Hematopoietic multipotent progenitor cell treated with erythropoietin and hydrocortisone succinate and interleukin-3 and kit ligand, for 17 days (in vitro differentiated cells): ENCODE results near the gene SVIL.
"Not testable (repeated sequence)": the region's sequence is repeated elsewhere in the genome, so short reads cannot be mapped to it uniquely, and the experiment has no call there.

ENCODE experiments used
- DNase-seq: peaks from one replicate; pipeline ENCODE4 v3.0.0-alpha.2; 2015; ENCODE audit warnings: low spot score

SVIL gene

DNA sequence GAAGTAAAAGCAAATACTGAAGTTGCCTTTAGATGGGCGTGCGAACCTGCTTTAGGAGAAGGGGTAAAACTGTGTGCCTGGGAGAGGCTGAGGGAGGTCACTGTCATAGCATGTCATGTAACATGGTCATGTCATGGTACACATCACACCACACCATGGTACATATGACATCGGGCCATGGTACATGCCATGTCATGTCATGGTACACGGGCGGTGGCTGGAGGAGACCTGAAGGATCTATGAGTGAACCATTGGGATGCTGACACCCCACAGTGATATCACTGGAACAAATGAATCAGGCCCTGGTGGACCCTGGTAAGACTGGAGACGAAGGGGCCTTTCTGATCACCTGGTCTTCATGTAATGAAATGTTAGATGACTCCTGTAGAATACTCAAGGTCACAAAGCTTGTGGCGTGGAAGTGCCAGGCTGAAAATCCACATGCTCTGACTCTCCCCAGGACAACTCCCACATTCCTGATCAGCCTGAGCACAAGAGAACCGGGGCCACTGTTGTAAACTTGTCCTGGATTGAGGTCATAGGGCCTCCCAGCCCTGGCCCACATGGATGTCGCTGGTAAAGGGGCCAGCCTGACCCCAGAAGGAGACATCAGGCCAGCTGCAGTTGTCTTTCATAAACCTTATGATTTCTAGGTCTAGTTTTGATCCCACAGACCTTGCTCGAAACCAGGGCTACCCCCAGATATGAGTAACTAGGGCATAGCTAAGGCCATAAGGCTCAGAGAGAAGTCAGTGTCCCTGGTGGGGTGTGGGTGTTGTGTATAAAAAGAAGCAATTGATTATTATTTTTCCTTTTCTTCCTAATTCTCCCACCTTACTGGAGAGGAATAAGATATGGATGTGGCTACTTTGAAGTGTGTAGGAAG is 60.3 kb downstream of the SVIL start:
- DNase-seq, result not testable (repeated sequence)

DNA sequence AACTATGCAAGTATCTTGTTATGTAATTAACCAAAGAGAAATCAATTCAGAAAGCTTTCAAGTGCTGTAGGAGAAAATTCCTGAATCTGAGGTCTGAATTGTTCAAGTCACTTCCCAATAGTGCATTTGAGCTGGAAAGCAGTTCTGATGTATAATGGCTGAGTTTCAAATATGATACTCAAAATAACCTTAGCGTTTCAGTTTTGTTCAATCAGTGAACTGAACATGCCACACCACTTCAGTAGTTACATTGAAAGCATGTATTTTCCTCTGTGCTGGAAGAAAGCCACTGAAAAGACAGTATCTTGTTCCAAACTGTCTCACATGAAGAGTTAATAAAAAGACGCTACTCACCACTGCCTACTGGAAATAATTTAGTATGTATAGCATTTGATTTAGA is 64.5 kb downstream of the SVIL start:
- DNase-seq, result not testable (repeated sequence)

DNA sequence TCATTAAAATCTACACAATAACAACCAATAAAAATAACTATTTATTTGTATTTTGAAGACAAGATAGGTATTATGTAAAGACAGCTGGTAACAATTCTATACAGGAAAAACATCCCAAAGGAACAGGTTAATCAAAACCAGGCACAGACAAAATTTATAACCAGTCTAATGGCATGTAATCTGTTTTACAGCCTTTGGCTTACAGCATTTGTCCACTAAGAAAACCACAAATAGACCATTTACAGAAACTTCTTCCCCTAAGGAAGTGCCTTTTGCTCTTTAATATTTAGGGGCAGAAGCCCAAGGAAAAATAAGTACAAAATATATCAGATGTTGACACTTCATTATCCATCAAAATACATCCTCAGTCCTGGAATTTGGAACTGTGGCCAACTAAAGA is 65.0 kb downstream of the SVIL start:
- DNase-seq, result no peak

DNA sequence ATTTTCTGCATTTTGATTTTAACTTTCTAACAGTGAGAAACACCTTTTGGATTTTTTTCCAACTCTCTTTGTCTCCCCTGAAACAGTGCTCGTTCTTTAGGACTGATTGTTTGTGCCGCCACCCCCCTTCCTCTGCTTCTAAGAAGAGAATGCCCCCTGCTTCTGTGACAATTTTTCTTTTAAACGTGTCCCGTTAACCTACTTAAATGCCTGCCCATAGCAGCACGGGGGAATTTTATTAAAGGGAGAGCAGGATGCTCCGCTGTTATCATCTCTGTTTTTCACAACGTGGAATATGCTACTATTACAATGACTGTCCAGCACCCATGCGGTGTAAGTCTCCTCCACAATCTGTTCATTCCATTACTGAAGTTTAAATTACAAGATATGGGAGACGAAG is 67.8 kb downstream of the SVIL start:
- DNase-seq, result no peak

DNA sequence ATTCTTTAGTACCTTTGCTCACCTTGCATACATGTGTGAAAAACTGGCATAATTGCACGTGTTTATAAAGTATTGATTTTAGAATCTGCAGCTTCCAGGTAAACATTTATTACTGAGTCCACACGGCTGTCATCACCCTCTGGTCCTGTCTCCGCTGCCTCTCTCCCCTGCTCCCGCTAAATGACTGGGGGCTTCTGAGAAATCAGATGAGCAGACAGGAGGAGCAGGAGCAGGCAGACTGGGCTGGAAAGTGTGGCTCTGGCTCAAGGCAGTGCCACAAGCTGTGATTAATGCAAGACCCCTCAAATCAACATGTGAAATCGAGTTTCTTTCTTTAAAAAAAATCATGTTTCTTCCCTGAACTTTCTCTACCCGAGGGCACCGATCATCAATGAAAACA is 68.6 kb downstream of the SVIL start:
- not testable (repeated sequence) for DNase-seq

DNA sequence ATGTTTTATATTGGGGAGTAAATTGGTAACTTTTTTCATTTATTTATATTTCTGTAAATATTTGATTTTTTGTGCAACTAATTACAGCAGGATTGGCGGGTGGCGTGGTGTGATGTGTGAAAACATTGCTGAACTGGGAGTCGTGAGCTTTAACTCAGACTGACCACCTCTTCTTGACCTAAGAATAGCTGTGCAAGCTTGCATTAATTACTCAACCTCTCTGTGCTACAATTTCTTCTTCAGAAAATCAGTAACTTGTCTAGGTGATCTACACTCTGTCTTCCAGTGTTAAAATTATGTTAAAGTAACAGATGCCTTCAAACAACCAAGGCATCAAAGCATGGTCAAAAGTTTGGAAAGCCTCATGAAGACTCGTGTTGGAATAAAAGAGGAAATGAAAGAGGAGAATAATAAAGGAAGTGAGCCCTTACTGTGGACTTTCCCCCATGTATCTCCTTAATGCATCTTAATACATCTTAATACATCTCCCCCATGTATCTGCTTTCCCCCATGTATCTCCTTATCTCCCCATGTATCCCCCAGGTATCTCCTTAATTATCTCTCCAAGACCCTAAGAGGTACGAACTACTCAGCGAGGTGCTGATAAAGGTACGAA is 71.2 kb downstream of the SVIL start:
- no peak for DNase-seq

DNA sequence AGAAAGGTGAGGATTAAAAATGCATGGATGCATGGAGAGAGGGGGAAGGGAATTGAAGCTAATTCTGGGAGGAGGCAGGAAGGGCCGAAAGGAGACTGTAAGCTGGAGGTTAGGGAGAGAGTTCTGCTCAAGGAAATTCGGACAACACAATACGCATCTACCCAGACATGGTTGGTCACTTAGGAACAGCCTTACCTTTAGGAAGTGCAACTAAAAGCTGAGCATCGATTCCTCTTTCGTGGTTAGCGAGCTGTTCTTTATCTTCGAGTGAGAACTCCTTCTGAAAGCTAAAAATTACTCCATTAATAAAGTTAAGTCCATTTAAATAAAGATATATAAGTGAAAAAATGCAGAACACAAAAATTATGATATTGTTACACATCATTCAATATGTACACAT is 71.8 kb downstream of the SVIL start:
- not testable (repeated sequence) for DNase-seq

DNA sequence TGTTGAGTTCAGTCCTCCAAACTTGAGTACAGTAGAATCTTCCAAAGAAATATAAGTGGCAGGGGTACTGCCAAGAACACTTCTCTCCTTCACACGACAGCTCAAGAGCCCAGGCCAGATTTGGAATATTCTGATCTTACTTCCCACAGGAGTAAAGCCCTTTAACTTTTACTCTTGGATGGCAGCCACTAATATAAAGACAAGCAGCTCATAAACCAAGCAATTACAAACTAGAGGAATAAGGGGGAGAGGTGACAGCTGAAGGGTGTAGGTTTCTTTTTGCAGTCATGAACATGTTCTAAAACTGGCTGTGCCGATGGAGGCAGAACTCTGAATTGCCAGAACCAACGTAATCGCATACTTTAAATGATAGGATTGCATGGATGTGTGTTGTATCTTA is 74.8 kb downstream of the SVIL start:
- DNase-seq, result no peak

DNA sequence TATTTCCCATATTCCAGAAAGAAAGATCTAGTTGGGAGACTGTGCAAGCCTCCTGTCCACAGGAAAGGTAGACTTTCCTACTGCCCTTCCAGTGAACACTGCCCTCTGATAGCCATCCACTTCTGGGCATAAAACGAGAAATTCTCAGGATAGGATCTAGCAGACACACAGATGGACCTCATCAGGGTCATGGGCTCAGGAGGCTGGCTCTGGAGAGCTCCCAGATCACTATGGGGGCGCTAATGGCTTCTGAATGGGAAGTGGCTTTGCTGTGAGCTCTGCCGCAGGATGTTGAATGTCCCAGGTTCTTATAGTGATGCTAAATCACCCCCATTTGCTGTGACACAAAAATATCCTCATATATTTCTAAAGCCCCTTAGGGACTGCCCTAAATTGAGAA is 77.1 kb downstream of the SVIL start:
- DNase-seq, result no peak

DNA sequence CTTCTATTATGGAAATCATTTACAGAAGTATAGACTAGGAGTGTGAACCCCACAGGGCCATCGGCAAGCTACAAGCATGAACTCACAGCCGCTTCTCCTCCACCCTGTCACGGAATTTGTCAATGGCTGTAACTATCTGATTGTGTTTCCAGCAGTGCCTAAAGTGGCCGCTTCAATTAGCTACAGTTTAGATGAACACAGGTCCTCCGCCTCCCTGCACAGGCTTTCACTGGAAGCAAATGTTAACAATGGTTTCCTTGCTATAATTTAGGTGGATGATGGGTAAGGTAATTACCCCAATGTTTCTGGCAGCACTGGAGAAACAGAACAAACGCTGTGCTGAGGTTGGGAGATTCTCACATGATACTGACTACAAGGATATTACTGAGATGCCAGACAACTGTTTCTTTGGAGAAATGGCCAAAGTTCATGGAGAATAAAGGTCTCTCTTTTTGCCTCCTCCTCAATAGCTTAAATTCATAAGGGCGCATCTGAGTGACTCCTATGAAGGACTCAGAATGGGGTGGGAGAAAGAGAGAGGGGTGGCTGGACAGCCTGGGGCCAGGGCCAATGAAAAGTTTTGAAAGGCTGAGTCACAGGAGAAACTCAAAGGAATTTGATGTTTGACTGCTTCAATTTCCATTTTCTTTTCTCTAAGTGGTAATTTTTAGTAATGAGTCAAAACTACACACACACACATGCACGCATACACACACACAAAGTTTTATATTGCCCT is 78.9 kb downstream of the SVIL start:
- DNase-seq, result no peak

DNA sequence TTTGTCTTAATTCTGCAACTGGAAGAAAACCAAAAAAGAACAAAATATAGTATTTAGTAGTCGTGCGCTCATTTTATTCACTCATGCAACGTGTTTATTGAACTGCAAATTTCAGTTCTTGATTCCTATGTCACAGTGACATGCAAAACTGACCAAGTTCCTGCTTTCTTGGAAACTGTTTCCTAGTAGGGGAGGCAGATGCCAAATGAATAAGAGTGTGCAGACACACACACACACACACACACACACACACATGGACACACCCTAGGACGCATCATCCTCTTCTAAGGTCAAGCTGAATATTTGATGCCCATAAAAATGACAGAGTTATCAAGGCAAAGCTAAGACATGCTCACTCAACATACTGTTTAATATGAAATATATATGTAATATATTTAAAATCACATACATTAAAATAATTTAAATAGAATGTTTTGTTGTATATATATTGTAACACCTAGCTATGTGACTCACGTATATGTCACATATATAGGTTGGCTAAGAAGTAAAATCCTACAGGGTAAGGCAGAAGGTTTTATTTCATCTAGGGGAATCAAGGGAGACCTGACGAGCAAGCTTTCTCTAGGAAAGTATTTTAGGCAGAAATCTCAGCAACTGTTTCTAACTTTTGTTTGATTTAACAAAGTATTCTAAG is 79.6 kb downstream of the SVIL start:
- DNase-seq, result no peak

DNA sequence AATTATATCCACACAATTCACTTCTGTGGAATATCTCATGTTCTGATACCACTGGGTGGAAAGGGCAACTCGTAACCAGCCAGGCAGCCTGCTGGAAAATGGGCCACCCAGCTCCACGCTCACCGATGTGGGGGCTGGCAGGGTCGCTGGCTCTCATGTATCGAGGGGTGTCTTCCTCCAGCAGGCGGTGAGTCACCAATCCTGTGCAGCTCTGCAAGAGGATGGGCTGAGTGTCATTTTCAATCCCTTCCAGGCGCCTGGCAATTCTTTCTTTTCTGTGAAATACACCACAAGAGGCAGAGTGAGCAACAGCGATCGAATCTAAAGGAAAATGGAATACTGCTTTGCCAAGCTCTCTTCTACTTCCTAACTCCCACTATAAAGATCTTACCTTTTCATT is 80.1 kb downstream of the SVIL start:
- no peak for DNase-seq

DNA sequence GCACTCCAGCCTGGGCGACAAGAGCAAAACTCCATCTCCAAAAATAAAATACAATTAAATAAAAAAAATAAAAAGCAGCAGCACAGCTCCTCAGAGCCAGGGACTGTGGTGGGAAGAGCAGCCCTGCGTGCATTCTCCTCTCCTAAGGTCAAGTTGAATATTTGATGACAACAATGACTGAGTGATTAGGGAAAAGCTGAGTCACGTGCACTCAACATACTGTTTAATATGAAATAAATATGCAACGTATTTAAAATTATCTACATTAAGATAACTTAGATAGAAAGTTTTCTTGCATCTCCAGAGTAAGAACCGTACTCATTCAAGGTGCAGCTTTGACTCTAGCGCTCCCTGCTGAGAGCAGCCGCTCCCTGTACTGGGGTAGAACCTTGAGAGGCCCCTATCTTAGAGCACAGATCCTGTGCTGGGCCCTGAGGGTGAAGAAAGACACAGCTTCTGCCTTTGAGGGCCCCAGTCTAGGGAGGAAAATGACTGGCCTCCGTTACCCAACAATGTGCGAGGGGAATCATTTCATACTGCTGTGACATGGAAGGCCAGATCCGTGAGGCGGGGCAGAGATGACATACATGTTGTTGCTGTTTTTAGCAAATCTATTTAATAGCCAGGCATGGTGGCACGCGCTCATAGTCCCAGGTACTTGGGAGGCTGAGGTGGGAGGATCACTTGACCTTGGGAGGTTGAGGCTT is 81.1 kb downstream of the SVIL start:
- no peak for DNase-seq

DNA sequence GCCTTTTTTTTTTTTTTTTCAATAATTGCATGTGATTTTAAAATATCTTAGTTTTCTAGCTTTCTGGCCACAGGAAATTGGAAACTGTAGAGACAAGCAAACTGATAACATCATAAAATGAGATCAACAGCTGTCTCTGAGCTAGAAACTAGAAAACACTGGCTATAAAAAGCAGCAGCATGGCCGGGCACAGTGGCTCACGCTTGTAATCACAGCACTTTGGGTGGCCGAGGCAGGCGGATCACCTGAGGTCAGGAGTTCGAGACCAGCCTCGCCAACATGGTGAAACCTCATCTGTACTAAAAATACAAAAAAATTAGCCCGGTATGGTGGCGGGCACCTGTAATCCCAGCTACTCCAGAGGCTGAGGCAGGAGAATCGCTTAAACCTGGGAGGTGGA is 81.7 kb downstream of the SVIL start:
- not testable (repeated sequence) for DNase-seq

DNA sequence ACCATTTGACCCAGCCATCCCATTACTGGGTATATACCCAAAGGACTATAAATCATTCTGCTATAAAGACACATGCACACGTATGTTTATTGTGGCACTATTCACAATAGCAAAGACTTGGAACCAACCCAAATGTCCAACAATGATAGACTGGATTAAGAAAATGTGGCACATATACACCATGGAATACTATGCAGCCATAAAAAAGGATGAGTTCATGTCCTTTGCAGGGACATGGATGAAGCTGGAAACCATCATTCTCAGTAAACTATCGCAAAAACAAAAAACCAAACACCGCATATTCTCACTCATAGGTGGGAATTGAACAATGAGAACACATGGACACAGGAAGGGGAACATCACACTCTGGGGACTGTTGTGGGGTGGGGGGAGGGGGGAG is 85.3 kb downstream of the SVIL start:
- DNase-seq, result not testable (repeated sequence)

DNA sequence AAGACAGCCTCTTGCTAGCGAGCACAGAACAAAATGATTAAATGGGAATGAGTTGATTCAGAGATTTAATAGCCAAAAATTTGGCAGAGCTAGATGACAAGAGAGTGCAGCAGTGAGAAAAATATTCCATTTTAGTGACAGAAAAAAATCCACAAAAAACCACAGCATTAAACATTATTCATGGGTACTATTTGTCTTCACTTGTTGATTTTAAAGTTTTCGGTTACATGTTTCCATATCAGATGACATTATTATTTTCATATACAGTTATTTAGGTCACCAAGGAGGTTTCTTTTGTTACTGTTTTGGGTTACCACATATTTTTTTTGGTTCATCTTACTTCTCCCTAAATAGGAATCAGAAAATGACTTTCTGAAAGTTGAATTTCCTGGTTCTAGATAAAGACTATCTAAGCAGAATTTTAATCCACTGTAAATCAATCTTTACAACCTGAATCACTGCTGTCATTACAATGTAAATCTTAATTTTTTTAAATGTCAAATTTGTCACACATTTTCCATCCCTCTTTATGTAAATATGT is 87.9 kb downstream of the SVIL start:
- no peak for DNase-seq

DNA sequence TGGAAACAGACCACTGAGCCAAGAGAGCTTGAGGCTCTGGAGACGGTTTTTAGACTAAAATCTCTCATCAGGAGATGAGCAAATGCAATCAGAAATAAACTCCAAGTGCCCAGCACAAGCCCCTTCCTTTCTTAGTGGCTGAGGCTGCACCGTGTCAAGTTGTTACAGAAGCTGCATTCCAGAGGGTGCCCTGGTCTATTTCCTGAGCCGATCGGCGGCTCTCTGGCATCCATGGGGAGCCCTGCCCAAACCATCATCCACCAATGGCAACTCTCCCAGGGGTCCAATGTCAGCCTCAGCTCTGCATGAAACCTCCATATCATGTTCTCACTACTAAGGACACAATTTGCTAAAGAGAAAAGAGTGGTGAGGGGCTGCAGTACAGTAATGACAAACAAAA is 89.6 kb downstream of the SVIL start:
- no peak for DNase-seq

DNA sequence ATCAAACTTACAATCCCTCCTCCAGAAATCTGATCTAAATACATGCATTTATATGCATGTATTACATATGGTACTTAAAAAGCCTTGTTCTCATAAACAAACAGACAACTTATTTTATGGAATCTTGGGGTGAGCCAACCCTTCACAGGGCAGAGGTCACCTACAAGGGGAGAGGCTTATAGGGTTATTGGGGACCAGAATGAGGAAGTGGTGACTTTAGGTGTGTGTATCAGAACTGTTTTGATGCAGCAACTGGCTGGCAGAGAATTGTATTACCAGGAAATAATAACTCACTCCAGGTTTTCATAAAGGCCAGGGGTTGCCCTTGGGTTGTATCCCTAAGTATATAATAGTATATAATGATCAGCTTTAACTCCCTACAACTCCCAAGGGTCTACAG is 91.1 kb downstream of the SVIL start:
- no peak for DNase-seq

DNA sequence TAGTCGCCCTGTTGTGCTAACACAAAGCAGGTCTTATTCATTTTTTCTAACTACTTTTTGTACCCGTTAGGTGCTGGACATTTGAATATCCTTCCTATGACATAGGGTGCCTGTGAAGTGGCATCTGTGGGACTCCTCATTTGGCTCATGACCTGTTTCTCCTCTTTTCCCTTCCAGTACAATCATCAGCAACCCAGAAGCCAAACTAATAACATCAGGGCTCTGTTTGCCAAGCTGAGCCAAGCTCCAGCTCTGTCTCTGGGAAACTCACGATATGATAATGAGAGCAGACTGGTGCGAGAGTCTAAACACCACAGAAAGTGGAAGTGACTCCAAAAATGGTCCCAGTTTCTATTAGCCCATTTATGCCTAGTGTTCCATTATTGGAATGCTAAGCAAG is 92.0 kb downstream of the SVIL start:
- no peak for DNase-seq

DNA sequence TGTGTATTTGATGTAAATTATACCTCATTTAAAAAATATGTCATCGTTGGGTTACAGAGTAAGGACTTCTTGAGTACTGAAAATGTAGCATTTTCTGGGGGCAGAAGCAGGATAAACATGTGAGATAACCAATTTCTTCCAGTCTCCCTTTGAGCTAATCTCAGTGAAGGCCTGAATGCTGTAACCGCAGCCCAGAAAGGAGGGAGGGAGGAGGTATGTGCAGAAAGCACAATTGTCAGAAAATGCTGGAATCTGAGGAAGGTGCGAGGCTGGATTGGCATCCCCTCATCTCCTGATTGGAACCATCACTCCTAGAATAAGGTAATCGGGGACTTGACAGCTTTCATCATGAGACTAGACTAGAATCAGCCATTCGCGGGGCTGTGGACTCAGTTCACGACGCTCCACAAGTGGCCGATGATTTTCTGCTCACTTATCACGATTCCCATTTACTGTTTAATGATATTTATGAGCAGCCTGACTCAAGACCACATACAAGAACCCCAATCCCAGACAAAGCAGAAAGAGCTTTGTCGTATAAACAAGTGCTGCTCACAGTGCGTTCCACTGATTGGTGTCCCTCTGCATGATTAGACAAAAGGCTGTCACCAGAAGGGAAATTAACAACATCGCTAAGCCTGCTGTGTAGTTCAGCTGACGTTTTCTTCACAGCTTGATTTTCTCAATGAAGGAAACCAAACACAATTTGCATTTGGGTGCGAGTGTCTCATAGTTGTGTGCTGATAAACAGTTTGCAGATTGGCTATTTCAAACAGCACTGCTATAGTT is 93.2 kb downstream of the SVIL start:
- DNase-seq, result no peak

DNA sequence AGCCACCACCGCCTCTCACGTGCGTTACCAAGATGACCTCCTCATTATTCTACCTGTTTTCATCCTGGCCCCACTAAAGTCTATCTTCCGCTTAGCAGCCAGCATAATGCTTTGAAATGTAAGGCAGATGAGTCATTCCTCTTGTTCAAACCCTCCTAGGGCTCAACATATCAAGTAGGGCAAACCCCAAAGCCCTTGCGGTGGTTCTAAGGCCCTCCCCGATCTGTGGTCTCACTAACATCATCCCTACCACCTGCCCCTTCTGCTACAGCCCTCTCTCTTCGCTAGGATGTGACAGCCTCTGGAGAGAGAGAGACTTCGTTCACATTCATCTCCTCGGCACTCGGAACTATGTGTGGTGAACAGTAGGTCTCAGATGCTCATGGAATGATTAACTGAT is 94.8 kb downstream of the SVIL start:
- no peak for DNase-seq
